CD14-positive monocyte (primary cell): ENCODE results near the gene RPGRIP1. TPM values are rescaled to one million over a fixed set of nuclear protein-coding genes. Genes with fewer than 3 reads are reported as not detected.

Experiments used
- DNase-seq, 3 donors: peaks; one replicate each; pipeline ENCODE4 v3.0.0-alpha.2; 2011 to 2022
- H2AFZ ChIP-seq: 2 replicates; pipeline ENCODE4 v1.6.0; 2012; ENCODE audit warnings: mild to moderate bottlenecking, low read depth, low read length, inconsistent platforms; ENCODE audit not compliant: insufficient read depth, poor library complexity, severe bottlenecking
- H3K27ac ChIP-seq, 2 donors: 1 replicate in 1 of 2; 2 replicates in 1 of 2; pipeline ENCODE4 v1.5.1; 2012 to 2013; ENCODE audit warnings: low read length in 2 of 2, control low read depth in 1 of 2, inconsistent platforms in 1 of 2, low read depth in 1 of 2, mild to moderate bottlenecking in 1 of 2
- H3K27me3 ChIP-seq, 2 donors: one replicate each; pipeline versions ENCODE4 v1.6.0 to v1.6.1; 2011 to 2013; ENCODE audit warnings: low read length in 2 of 2; ENCODE audit not compliant: control insufficient read depth in 2 of 2, insufficient read depth in 2 of 2
- H3K36me3 ChIP-seq, 2 donors: replicated peaks in 1 of 2; 1 replicate in 1 of 2; 2 replicates in 1 of 2; pipeline versions ENCODE4 v1.5.1 to v1.6.1; 2012 to 2013; ENCODE audit warnings: low read length in 2 of 2, control low read depth in 1 of 2, inconsistent platforms in 1 of 2, mild to moderate bottlenecking in 1 of 2; ENCODE audit not compliant: insufficient read depth in 2 of 2, control insufficient read depth in 1 of 2
- H3K4me1 ChIP-seq, 2 donors: 1 replicate in 1 of 2; 2 replicates in 1 of 2; pipeline versions ENCODE4 v1.5.1 to v1.6.1; 2012 to 2013; ENCODE audit warnings: low read length in 2 of 2, control low read depth in 1 of 2, inconsistent platforms in 1 of 2, mild to moderate bottlenecking in 1 of 2, moderate library complexity in 1 of 2; ENCODE audit not compliant: insufficient read depth in 2 of 2, control insufficient read depth in 1 of 2
- H3K4me2 ChIP-seq: replicated peaks from 2 replicates; pipeline ENCODE3; 2012; ENCODE audit warnings: low read length, moderate library complexity, mild to moderate bottlenecking; ENCODE audit not compliant: poor library complexity, severe bottlenecking; ENCODE audit errors: extremely low read depth
- H3K4me3 ChIP-seq, 3 experiments: fragments of 200-600 bp in 1 of 3; sonication (generic) in 1 of 3; replicated peaks in 1 of 3; 1 replicate in 2 of 3; 2 replicates in 1 of 3; pipeline ENCODE4 v1.5.1; 2011 to 2013; ENCODE audit warnings: low read length in 3 of 3, mild to moderate bottlenecking in 3 of 3, control low read depth in 2 of 3, low read depth in 2 of 3, inconsistent platforms in 1 of 3, moderate library complexity in 1 of 3
- H3K79me2 ChIP-seq: 2 replicates; pipeline ENCODE4 v1.6.0; 2012; ENCODE audit warnings: mild to moderate bottlenecking, control low read depth, inconsistent platforms, low read length, moderate library complexity; ENCODE audit not compliant: insufficient read depth
- H3K9ac ChIP-seq: 2 replicates; pipeline ENCODE4 v1.6.0; 2017; ENCODE audit warnings: low read length, mild to moderate bottlenecking; ENCODE audit not compliant: insufficient read depth, poor library complexity, severe bottlenecking
- H3K9me3 ChIP-seq, 2 donors: replicated peaks in 1 of 2; 1 replicate in 1 of 2; 2 replicates in 1 of 2; pipeline versions ENCODE4 v1.5.1 to v1.6.1; 2012 to 2013; ENCODE audit warnings: low read length in 2 of 2, control low read depth in 1 of 2; ENCODE audit not compliant: control insufficient read depth in 1 of 2, insufficient read depth in 1 of 2
- H4K20me1 ChIP-seq: 2 replicates; pipeline ENCODE4 v1.6.0; 2012; ENCODE audit warnings: mild to moderate bottlenecking, low read length, control low read depth, moderate library complexity; ENCODE audit not compliant: insufficient read depth
- H3K27ac Mint-ChIP-seq, 7 donors: one replicate each; pipeline ENCODE4 v1.8.0; 2020; ENCODE audit warnings: mild to moderate bottlenecking in 7 of 7, mixed read lengths in 7 of 7, moderate library complexity in 6 of 7, inconsistent platforms in 2 of 7
- H3K27me3 Mint-ChIP-seq, 3 donors: one replicate each; pipeline ENCODE4 v1.8.0; 2021 to 2022; ENCODE audit warnings: low read depth in 3 of 3, mild to moderate bottlenecking in 3 of 3, mixed read lengths in 3 of 3, moderate library complexity in 3 of 3, inconsistent platforms in 1 of 3
- H3K36me3 Mint-ChIP-seq, 2 donors: one replicate each; pipeline ENCODE4 v1.8.0; 2020; ENCODE audit warnings: mixed read lengths in 2 of 2, inconsistent platforms in 1 of 2, mild to moderate bottlenecking in 1 of 2
- H3K4me1 Mint-ChIP-seq: one replicate; pipeline ENCODE4 v1.8.0; 2020; ENCODE audit warnings: mild to moderate bottlenecking, mixed read lengths
- H3K4me3 Mint-ChIP-seq, 2 donors: one replicate each; pipeline ENCODE4 v1.8.0; 2020; ENCODE audit warnings: mild to moderate bottlenecking in 2 of 2, mixed read lengths in 2 of 2, moderate library complexity in 1 of 2
- H3K9me3 Mint-ChIP-seq, 7 donors: one replicate each; pipeline ENCODE4 v1.8.0; 2020 to 2022; ENCODE audit warnings: mixed read lengths in 7 of 7, mild to moderate bottlenecking in 6 of 7, moderate library complexity in 6 of 7, inconsistent platforms in 2 of 7
- WGBS: methylation state at CpG from one replicate; pipeline ENCODE4 v1.1.5; 2013; ENCODE audit warnings: missing lambda C conversion rate; ENCODE audit not compliant: insufficient coverage; 5-methylcytosine and 5-hydroxymethylcytosine counted together
- intact Hi-C, 2 donors: fragments of 100-400 bp; cut with micrococcal nuclease; formaldehyde crosslinking; loops; one replicate each; pipeline versions ENCODE4 v1.15.0 to v1.15.1; 2023
- polyA plus RNA-seq, 3 donors: library from polyadenylated mRNA; depleted of rRNA in 1 of 3; unstranded in 2 of 3; stranded (reverse) in 1 of 3; fragments of 300-500 nt in 2 of 3; fragments of >200 nt in 1 of 3; fragmentation: Illumina TruSeq in 2 of 3; gene quantifications; 1 replicate in 2 of 3; 2 replicates in 1 of 3; pipeline ENCODE4 v1.2.3, GENCODE V29; 2012 to 2021
- TF ChIP-seq, protein P1 (sequence below): fragments of 200-600 bp; IDR thresholded peaks from one replicate; pipeline ENCODE4 v1.8.0; 2022; ENCODE audit warnings: antibody characterized with exemption, mild to moderate bottlenecking

The RPGRIP1 gene
- polyA plus RNA-seq, 3 donors = 4.7 to 10.4 (median 7.4) TPM

DNA sequence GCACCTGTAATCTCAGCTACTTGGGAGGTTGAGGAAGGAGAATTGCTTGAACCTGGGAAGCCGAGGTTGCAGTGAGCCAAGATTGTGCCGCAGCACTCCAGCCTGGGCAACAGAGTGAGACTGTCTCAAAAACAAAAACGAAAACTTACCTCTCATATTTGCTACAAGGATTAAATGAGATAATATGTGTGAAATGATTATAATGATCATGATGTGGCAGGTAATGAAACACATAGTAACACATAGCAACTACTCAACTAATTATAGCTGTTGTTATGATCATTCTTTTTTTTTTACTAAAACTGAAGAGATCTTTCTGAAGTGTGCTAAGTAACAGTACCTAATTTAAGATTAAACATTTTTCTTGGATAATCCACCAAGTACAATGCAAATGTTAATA is 30.1 kb downstream of the RPGRIP1 start:
- intact Hi-C loops = loop anchor here in 1 of 2 donors (5.0 kb wide), 1 partner anchor 43 kb away; the partner anchor contains the start of gene HNRNPC
- Histone ChIP-seq H3K27ac (no peak overlapping the region), H3K4me1 (peaks cover 37 to 38% of the 10 kb centered on the region in 2 donors), H4K20me1 (no peaks in the 10 kb centered on the region), H3K27me3 (no peaks in the 10 kb centered on the region), H3K9ac (no peak overlapping the region), H3K4me3 (no peak overlapping the region), H3K4me2 (no peak overlapping the region), H3K36me3 (no peaks in the 10 kb centered on the region), H2AFZ (no peak overlapping the region), H3K79me2 (no peaks in the 10 kb centered on the region), H3K9me3 (no peaks in the 10 kb centered on the region)
- Mint-ChIP-seq H3K27ac (no peak overlapping the region), H3K4me1 (peaks cover 33% of the 10 kb centered on the region), H3K36me3 (no peaks in the 10 kb centered on the region), H3K4me3 (no peak overlapping the region), H3K9me3 (peaks cover 0 to 3% (median 0%) of the 10 kb centered on the region in 7 donors), H3K27me3 (peaks cover 0 to 11% (median 3%) of the 10 kb centered on the region in 3 donors)
- no peak for DNase-seq
- TF ChIP-seq, protein P1, sequence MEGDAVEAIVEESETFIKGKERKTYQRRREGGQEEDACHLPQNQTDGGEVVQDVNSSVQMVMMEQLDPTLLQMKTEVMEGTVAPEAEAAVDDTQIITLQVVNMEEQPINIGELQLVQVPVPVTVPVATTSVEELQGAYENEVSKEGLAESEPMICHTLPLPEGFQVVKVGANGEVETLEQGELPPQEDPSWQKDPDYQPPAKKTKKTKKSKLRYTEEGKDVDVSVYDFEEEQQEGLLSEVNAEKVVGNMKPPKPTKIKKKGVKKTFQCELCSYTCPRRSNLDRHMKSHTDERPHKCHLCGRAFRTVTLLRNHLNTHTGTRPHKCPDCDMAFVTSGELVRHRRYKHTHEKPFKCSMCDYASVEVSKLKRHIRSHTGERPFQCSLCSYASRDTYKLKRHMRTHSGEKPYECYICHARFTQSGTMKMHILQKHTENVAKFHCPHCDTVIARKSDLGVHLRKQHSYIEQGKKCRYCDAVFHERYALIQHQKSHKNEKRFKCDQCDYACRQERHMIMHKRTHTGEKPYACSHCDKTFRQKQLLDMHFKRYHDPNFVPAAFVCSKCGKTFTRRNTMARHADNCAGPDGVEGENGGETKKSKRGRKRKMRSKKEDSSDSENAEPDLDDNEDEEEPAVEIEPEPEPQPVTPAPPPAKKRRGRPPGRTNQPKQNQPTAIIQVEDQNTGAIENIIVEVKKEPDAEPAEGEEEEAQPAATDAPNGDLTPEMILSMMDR = no peak
- WGBS = no CpG with 5 or more reads among the region's 3 CpGs

DNA sequence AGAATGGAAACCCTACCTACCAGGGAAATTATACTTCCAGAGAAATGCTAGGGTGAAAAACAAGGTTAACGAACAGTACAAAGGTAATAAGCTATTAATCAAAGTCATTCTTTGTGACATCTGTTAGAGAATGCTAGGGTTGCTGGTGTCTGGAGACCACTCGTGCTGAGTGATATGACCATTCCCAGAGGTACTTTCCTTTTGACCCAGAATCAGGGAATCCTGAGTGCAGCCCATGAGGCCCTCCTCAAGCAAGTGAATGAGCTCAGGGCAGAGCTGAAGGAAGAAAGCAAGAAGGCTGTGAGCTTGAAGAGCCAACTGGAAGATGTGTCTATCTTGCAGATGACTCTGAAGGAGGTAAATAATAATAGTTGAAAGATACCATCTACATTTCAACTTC is 31.7 kb downstream of the RPGRIP1 start:
- Histone ChIP-seq H3K36me3 (no peaks in the 10 kb centered on the region), H2AFZ (no peak overlapping the region), H3K4me3 (no peak overlapping the region), H3K27ac (no peak overlapping the region), H3K4me2 (no peak overlapping the region), H3K79me2 (no peaks in the 10 kb centered on the region), H4K20me1 (no peaks in the 10 kb centered on the region), H3K27me3 (no peaks in the 10 kb centered on the region), H3K4me1 (peaks cover 43 to 45% of the 10 kb centered on the region in 2 donors), H3K9me3 (no peaks in the 10 kb centered on the region), H3K9ac (no peak overlapping the region)
- H3K4me1 Mint-ChIP-seq = peaks cover 34% of the 10 kb centered on the region
- 86% methylated on average over 1 of the region's 2 CpGs for WGBS
- TF ChIP-seq, protein P1 = no peak
- peaks cover 0 to 9% (median 2%) of the 10 kb centered on the region in 3 donors for H3K27me3 Mint-ChIP-seq
- no peak for DNase-seq
- intact Hi-C loops = loop anchor here in 1 of 2 donors (5.0 kb wide), 1 partner anchor 44 kb away; the partner anchor contains the start of gene HNRNPC
- H3K36me3 Mint-ChIP-seq = no peaks in the 10 kb centered on the region
- H3K27ac Mint-ChIP-seq = peak overlapping the region in 1 of 7 donors; percentile 26
- H3K4me3 Mint-ChIP-seq = no peak overlapping the region
- peaks cover 0 to 3% (median 0%) of the 10 kb centered on the region in 7 donors for H3K9me3 Mint-ChIP-seq
